Measurements from ENCODE around the gene AGXT. TPM values are rescaled to one million over a fixed set of nuclear protein-coding genes. Genes with fewer than 3 reads are reported as not detected.

AGXT gene
- total and polyA plus RNA-seq, 2 of the 8 experiments (the other 6 are each of a cell fraction or from before 2014, with no cell fraction given), result 0.03 TPM; not detected in 1

DNA sequence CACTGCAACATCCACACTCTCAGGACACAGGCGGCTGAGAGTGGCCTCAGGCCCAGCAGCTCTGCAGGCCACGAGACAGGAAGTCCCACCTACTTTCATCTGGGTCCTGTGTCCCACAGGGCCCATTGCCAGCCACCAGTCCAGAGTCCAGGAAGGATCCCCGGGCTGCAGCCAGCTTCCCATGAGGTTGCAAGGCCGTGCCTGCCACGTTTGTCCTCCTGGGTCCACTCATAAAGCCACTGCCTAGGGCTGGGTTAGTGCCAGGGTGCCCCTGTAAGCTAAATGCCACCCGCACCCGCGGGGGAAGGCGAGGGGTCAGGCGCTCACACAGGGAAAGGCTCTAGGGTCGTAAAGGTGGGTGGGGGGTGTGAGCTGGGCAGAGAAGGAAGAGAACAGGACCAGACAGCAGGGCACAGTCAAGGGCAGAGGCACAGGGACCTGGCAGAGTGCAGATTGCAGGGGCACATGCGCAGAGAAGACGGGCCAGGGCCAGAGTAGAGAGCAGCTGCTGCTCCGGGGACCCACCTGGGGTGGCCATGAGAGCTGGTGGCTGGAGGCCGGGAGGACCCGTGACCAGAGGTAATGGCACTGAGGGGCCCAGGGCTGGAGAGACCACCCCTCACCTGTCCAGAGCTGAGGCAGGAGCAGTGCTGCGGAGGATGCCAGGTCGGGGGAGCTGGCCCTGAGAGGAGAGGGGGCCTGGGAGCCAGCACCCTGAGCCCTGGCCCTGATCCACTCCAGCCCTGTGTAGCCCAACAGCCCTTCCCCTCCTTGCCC lies 8.0 kb downstream of the AGXT start (continued):
- TF ChIP-seq, protein P1, sequence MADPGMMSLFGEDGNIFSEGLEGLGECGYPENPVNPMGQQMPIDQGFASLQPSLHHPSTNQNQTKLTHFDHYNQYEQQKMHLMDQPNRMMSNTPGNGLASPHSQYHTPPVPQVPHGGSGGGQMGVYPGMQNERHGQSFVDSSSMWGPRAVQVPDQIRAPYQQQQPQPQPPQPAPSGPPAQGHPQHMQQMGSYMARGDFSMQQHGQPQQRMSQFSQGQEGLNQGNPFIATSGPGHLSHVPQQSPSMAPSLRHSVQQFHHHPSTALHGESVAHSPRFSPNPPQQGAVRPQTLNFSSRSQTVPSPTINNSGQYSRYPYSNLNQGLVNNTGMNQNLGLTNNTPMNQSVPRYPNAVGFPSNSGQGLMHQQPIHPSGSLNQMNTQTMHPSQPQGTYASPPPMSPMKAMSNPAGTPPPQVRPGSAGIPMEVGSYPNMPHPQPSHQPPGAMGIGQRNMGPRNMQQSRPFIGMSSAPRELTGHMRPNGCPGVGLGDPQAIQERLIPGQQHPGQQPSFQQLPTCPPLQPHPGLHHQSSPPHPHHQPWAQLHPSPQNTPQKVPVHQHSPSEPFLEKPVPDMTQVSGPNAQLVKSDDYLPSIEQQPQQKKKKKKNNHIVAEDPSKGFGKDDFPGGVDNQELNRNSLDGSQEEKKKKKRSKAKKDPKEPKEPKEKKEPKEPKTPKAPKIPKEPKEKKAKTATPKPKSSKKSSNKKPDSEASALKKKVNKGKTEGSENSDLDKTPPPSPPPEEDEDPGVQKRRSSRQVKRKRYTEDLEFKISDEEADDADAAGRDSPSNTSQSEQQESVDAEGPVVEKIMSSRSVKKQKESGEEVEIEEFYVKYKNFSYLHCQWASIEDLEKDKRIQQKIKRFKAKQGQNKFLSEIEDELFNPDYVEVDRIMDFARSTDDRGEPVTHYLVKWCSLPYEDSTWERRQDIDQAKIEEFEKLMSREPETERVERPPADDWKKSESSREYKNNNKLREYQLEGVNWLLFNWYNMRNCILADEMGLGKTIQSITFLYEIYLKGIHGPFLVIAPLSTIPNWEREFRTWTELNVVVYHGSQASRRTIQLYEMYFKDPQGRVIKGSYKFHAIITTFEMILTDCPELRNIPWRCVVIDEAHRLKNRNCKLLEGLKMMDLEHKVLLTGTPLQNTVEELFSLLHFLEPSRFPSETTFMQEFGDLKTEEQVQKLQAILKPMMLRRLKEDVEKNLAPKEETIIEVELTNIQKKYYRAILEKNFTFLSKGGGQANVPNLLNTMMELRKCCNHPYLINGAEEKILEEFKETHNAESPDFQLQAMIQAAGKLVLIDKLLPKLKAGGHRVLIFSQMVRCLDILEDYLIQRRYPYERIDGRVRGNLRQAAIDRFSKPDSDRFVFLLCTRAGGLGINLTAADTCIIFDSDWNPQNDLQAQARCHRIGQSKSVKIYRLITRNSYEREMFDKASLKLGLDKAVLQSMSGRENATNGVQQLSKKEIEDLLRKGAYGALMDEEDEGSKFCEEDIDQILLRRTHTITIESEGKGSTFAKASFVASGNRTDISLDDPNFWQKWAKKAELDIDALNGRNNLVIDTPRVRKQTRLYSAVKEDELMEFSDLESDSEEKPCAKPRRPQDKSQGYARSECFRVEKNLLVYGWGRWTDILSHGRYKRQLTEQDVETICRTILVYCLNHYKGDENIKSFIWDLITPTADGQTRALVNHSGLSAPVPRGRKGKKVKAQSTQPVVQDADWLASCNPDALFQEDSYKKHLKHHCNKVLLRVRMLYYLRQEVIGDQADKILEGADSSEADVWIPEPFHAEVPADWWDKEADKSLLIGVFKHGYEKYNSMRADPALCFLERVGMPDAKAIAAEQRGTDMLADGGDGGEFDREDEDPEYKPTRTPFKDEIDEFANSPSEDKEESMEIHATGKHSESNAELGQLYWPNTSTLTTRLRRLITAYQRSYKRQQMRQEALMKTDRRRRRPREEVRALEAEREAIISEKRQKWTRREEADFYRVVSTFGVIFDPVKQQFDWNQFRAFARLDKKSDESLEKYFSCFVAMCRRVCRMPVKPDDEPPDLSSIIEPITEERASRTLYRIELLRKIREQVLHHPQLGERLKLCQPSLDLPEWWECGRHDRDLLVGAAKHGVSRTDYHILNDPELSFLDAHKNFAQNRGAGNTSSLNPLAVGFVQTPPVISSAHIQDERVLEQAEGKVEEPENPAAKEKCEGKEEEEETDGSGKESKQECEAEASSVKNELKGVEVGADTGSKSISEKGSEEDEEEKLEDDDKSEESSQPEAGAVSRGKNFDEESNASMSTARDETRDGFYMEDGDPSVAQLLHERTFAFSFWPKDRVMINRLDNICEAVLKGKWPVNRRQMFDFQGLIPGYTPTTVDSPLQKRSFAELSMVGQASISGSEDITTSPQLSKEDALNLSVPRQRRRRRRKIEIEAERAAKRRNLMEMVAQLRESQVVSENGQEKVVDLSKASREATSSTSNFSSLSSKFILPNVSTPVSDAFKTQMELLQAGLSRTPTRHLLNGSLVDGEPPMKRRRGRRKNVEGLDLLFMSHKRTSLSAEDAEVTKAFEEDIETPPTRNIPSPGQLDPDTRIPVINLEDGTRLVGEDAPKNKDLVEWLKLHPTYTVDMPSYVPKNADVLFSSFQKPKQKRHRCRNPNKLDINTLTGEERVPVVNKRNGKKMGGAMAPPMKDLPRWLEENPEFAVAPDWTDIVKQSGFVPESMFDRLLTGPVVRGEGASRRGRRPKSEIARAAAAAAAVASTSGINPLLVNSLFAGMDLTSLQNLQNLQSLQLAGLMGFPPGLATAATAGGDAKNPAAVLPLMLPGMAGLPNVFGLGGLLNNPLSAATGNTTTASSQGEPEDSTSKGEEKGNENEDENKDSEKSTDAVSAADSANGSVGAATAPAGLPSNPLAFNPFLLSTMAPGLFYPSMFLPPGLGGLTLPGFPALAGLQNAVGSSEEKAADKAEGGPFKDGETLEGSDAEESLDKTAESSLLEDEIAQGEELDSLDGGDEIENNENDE (IDR thresholded peaks at IDR 0.05; ENCODE audit: insufficient replicate concordance, low read length), result no peak
- no peak for TF ChIP-seq TEAD4 (IDR thresholded peaks at IDR 0.05; ENCODE audit: low read depth, low read length)

Data from H1 (cell line).